ENCODE results near the gene IGF2BP3.

Gene IGF2BP3

GRCh38 chr7:23373151-23374004 lies 96.9 kb downstream of the IGF2BP3 start:
- peak; percentile 33 for DNase-seq (ENCODE audit: low spot score)

DNA sequence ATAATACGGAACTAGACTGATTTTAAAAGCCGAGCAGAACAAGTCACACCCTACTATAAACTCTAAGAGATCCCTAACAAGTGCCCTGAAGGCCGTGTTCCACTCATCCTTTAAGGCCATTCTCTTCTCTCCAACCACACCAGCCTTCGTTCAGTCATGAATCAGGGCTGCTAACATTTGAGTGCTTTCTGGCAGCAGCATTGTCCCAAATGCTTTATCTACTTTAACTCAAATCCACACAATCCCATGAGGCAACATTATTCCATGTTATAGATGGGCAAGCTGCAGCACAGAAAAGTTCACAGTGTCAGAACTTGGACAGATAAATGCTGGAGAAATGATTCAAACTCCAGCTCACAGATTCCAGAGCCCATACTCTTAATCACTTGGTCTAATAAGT lies 97.7 kb downstream of the IGF2BP3 start:
- DNase-seq (ENCODE audit: low spot score): no peak

DNA sequence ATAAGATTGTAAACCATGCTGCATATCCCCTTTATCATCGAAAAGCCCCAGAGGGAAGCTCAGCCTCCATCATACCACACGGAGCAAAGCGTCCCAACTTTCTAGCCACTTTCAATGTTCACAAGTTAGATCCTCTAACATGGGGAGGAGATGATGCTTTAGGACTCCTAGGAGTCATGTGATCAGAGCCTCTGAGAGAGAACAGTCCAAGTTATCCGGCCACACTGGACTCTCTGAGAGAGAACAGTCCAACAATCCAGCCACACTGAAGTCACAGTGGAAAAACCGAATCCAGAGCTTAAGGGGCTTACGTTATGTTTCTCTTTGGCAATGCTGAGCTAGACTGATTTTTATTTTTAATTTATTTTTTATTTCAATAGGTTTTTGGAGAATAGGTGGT lies 98.6 kb downstream of the IGF2BP3 start:
- no peak for DNase-seq (ENCODE audit: low spot score)

DNA sequence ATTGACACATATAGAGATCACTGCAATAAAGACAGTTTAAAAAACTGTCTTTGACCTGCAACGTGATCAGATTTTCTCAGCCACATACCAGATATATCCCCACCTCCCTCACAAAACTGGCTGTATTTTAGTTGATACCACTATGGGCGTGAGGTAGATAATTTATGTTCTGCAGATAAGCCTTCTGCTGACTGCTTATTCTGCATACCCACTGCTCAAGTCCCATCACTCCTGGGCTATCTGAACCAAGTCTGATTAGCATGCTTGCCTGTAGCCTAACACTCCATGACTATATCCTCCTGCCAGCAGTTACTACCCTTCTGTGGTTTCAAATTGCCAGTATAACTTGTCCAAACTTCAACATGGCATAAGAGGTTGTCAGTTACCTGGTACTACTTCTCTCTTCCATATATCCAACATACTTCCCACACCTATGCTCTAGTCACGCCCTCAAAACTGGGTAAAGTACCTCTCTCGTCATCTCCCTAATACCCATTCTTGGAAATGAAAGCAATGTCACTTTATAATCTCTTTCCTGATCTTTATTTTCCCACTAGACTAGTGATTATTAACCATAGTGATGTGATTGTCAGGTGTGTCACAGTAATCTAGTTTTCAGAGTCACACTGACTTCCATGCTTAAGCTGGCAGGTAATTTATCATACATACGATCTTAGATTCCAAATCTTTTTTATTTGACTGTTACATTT lies 100.4 kb downstream of the IGF2BP3 start:
- DNase-seq (ENCODE audit: low spot score): no peak

GRCh38 chr7:23369100-23369499 lies 101.2 kb downstream of the IGF2BP3 start:
- DNase-seq (ENCODE audit: low spot score): no peak

GRCh38 chr7:23358152-23358674 lies 112.1 kb downstream of the IGF2BP3 start:
- DNase-seq (ENCODE audit: low spot score): no peak

GRCh38 chr7:23357190-23358093 lies 112.8 kb downstream of the IGF2BP3 start:
- peak; percentile 90 for DNase-seq (ENCODE audit: low spot score)

DNA sequence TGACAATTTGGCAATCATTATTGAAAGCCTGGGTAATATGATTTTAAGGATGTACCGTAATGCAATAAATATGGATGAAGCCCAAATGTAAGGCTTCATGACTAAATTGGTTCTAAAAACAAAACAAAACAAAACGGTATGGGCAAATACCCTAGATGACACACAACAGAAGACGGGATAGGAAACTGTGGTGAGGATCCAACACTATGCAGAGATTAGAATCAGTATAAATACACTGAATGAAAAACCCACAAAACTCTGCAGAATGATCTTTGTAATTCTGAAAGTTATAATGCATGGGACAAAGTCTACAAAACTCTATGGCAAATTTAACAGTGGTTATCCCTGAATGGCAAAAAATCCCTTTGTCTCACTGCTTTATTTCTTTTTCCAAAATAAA lies 113.6 kb downstream of the IGF2BP3 start:
- DNase-seq (ENCODE audit: low spot score): no peak

- no peak for DNase-seq (ENCODE audit: low spot score)
These were observed 114.1 kb downstream of the IGF2BP3 start for GRCh38 chr7:23356168-23356567.

DNA sequence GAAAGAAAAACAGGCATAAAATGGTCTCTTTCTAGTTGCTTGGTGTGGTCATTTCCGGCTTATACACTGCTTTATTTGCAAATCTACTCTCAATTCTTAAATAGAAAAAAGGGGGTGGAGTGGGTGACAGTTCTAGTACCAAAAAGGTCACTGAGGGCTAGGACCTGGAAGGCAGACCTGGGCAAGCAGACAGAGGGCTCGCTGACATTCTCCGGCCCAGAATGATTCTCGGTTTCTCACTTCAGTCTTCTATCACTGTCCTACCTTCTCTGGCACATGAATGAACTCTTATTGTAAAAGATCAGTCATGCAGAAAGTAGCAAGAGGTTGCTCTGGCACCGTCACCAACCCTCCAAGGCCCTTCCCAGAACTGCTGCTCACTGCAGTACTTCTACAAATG lies 117.1 kb downstream of the IGF2BP3 start:
- DNase-seq (ENCODE audit: low spot score): peak; percentile 70

- no peak for DNase-seq (ENCODE audit: low spot score)
These were observed 119.8 kb downstream of the IGF2BP3 start for GRCh38 chr7:23350466-23350865.

GRCh38 chr7:23349484-23350157 lies 120.7 kb downstream of the IGF2BP3 start:
- peak; percentile 47 for DNase-seq (ENCODE audit: low spot score)

GRCh38 chr7:23347682-23348180 lies 122.6 kb downstream of the IGF2BP3 start:
- DNase-seq (ENCODE audit: low spot score): peak; percentile 52

GRCh38 chr7:23347033-23347681 lies 123.1 kb downstream of the IGF2BP3 start:
- no peak for DNase-seq (ENCODE audit: low spot score)

GRCh38 chr7:23346316-23346715 lies 124.0 kb downstream of the IGF2BP3 start:
- no peak for DNase-seq (ENCODE audit: low spot score)

DNA sequence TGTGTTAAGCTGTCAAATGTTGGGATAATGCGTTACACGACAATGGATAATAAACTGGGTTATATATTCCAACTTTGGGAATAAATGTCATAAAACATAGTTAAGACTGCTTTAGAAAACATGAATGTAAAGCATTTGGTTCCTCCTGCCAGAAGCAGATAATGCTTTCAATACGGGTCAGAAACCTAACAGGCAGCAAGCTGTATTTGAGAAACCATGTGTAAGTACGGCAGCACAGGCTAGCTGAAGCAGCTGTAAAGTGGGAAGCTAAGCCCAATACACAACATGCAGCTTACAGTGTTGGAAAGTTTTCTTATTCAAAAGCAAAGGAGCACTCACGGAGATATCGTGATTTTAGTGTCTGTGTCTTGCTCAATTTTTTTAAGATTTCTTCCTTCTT lies 124.7 kb downstream of the IGF2BP3 start:
- DNase-seq (ENCODE audit: low spot score): no peak

GRCh38 chr7:23343806-23344475 lies 126.3 kb downstream of the IGF2BP3 start:
- DNase-seq (ENCODE audit: low spot score): no peak

DNA sequence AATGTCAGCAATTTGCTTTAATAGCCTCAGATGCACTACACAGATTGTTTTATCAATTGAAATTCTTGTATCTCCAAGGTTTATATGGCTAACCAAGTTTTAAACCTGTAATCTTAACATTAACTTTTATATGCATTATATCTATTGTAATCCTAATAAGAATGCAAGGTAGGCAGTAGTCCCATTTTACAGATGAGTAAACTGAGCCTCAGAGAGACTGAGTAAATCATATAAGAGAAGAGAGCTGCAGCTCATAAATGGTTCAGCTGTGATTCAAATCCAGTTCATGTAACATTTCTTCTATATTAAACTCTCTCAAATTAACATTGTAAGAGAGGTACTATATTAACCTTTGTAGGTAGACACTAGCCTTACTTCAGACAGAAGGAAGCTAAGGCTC lies 127.2 kb downstream of the IGF2BP3 start:
- no peak for DNase-seq (ENCODE audit: low spot score)

DNA sequence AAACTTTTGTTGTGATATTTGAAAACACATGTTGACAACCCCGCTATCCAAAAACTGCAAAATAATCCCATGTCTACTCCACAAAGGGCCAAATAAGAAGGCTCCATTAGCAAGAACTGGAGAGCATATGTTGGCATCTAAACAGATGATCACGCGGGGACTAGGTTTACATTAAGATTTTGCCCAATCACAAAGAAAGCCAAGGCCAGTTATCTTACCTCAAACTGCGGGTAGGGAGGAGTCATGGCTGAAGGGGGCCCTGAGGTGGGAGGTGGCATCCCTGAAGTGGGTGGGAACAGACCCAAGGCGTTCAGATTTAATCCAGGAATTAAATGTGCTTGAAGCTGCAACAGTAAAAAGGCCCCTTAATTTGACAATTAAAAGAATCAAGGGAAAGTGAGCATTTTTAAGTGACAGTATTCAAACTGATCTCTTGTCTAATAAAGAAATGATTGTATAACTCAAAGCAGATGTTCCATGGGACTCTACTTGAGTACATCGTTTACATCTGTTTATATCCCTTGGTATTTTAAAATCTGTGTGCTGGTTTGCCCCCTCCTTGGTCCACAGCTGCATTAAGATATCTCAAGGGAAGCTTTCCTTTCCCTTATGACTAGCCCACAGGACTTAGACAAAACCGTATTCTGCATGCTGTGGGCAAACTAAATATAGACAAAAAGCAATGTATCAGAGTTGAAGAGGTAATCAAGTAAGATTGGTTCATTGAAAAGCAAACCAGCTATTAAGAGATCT lies 128.3 kb downstream of the IGF2BP3 start:
- no peak for DNase-seq (ENCODE audit: low spot score)

DNA sequence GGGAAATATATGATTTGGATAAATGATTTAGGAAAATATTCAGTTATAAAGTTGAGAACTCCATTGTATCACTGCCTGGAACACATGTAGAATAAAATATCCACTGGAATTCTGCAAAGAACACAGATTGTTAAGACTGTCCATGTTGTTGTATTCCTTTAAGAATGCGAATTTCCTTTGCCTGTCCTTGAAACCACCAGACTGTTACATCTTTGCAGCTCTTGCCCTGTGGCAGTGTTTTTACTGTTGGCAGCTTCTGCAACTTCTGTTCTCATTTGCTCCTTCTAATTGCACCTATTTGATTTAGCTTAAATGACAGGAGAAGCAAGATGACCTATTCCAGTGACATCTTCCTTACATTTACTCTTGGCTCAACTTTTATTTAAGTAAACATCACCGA lies 131.4 kb downstream of the IGF2BP3 start:
- DNase-seq (ENCODE audit: low spot score): no peak
